Endothelial cell of umbilical vein (primary cell): ENCODE measurements around the gene FAM9B. TPM values are rescaled to one million over a fixed set of nuclear protein-coding genes. Genes with fewer than 3 reads are reported as not detected.

Experiments
- BruUV-seq: library from RNA; stranded (reverse); fragments of 400-500 nt; replicated peaks from 2 replicates; lab custom pipeline; 2021; lab: Mats Ljungman, UMichigan
- CTCF ChIA-PET: fragments of 300-600, 350-600 bp; sonication (Branson Sonifier 250); formaldehyde crosslinking; loops from one replicate; lab custom pipeline; 2021; ENCODE audit warnings: antibody characterized with exemption, inconsistent platforms; lab: Charles Lee
- POLR2A ChIA-PET: fragments of 300-600, 350-600 bp; sonication (Branson Sonifier 250); formaldehyde crosslinking; loops from one replicate; lab custom pipeline; 2021; ENCODE audit warnings: antibody characterized with exemption, inconsistent platforms; lab: Charles Lee
- DNase-seq: peaks from one replicate; pipeline ENCODE4 v3.0.0-alpha.2; 2011; ENCODE audit warnings: low read depth, low spot score
- FAIRE-seq: peaks from 2 replicates; lab custom pipeline; 2011; peaks lifted over from hg19 to GRCh38; lab: Jason Lieb, UNC
- H2AFZ ChIP-seq: 2 replicates; pipeline ENCODE4 v1.6.0; 2012; ENCODE audit warnings: low read depth, low read length, control low read depth, inconsistent platforms
- H3K27ac ChIP-seq: 2 replicates; pipeline ENCODE4 v1.5.1; 2011; ENCODE audit warnings: low read depth, mild to moderate bottlenecking, control low read depth, low read length, moderate library complexity; ENCODE audit not compliant: insufficient read depth
- H3K27me3 ChIP-seq, 2 experiments: 2 replicates each; pipeline versions ENCODE4 v1.6.0 to v1.6.1; 2011; ENCODE audit warnings: low read length in 2 of 2, mixed read lengths in 1 of 2; ENCODE audit not compliant: control insufficient read depth in 2 of 2, insufficient read depth in 2 of 2
- H3K36me3 ChIP-seq, 2 experiments: 2 replicates in 1 of 2; 3 replicates in 1 of 2; pipeline ENCODE4 v1.5.1; 2011; ENCODE audit warnings: low read length in 2 of 2, mild to moderate bottlenecking in 1 of 2, moderate library complexity in 1 of 2; ENCODE audit not compliant: control insufficient read depth in 2 of 2, insufficient read depth in 2 of 2; ENCODE audit errors: extremely low read depth in 1 of 2
- H3K4me1 ChIP-seq: 3 replicates; pipeline ENCODE4 v1.5.1; 2011; ENCODE audit warnings: mild to moderate bottlenecking, low read length; ENCODE audit not compliant: control insufficient read depth, insufficient read depth; ENCODE audit errors: extremely low read depth
- H3K4me2 ChIP-seq: 2 replicates; pipeline ENCODE4 v1.6.1; 2011; ENCODE audit warnings: low read length, control low read depth, mixed read lengths; ENCODE audit not compliant: insufficient read depth
- H3K4me3 ChIP-seq, 3 experiments: fragments of 200-600 bp in 1 of 3; sonication (generic), shearing (Covaris generic) in 1 of 3; replicated peaks in 1 of 3; 2 replicates each; pipeline ENCODE4 v1.5.1; 2011 to 2016; ENCODE audit warnings: control low read depth in 3 of 3, low read length in 3 of 3, mild to moderate bottlenecking in 2 of 3, inconsistent platforms in 1 of 3, low read depth in 1 of 3, moderate library complexity in 1 of 3; ENCODE audit not compliant: insufficient read depth in 1 of 3
- H3K79me2 ChIP-seq: 2 replicates; pipeline ENCODE4 v1.6.0; 2012; ENCODE audit warnings: low read length, inconsistent platforms; ENCODE audit not compliant: control insufficient read depth, insufficient read depth
- H3K9ac ChIP-seq: replicated peaks from 2 replicates; pipeline ENCODE3; 2011; ENCODE audit warnings: low read length, control low read depth; ENCODE audit not compliant: insufficient read depth; ENCODE audit errors: extremely low read depth
- H3K9me1 ChIP-seq: replicated peaks from 3 replicates; pipeline ENCODE4 v1.6.0; 2011; ENCODE audit warnings: mild to moderate bottlenecking, low read length; ENCODE audit not compliant: control insufficient read depth, insufficient read depth; ENCODE audit errors: extremely low read depth
- H3K9me3 ChIP-seq: replicated peaks from 2 replicates; pipeline ENCODE4 v1.5.1; 2012; ENCODE audit warnings: low read length, inconsistent platforms; ENCODE audit not compliant: control insufficient read depth, insufficient read depth
- H4K20me1 ChIP-seq: replicated peaks from 2 replicates; pipeline ENCODE3; 2011; ENCODE audit warnings: mild to moderate bottlenecking, low read length; ENCODE audit not compliant: control insufficient read depth, insufficient read depth; ENCODE audit errors: extremely low read depth
- CTCF ChIP-seq, 2 donors: IDR thresholded peaks; 1 replicate in 1 of 2; 2 replicates in 1 of 2; pipeline ENCODE4 v1.5.1; 2011; ENCODE audit warnings: low read length in 2 of 2, mild to moderate bottlenecking in 2 of 2, moderate library complexity in 2 of 2, control low read depth in 1 of 2, inconsistent platforms in 1 of 2, low read depth in 1 of 2; ENCODE audit not compliant: insufficient read depth in 1 of 2; ENCODE audit errors: extremely low read depth in 1 of 2
- EZH2 ChIP-seq: IDR thresholded peaks from 2 replicates; pipeline ENCODE4 v1.6.1; 2012; ENCODE audit warnings: borderline replicate concordance, low read depth, mild to moderate bottlenecking, moderate library complexity, low read length, inconsistent platforms; ENCODE audit not compliant: severe bottlenecking
- FOS ChIP-seq: IDR thresholded peaks from 2 replicates; pipeline ENCODE4 v1.6.1; 2011; ENCODE audit warnings: mild to moderate bottlenecking, low read length, moderate library complexity, borderline replicate concordance; ENCODE audit not compliant: insufficient read depth
- GATA2 ChIP-seq: IDR thresholded peaks from 2 replicates; pipeline ENCODE4 v1.7.0; 2011; ENCODE audit warnings: low read depth, mild to moderate bottlenecking, moderate library complexity, mixed read lengths, low read length; ENCODE audit not compliant: insufficient read length, insufficient read depth
- JUN ChIP-seq: IDR thresholded peaks from 2 replicates; pipeline ENCODE4 v1.6.1; 2011; ENCODE audit warnings: borderline replicate concordance, low read depth; ENCODE audit not compliant: insufficient read length, insufficient read depth
- MAX ChIP-seq: IDR thresholded peaks from 2 replicates; pipeline ENCODE4 v1.6.1; 2011; ENCODE audit not compliant: insufficient read depth, insufficient read length
- MYC ChIP-seq: IDR thresholded peaks from one replicate; pipeline ENCODE4 v1.6.1; 2011; ENCODE audit warnings: mild to moderate bottlenecking, low read depth, low read length
- POLR2A ChIP-seq: IDR thresholded peaks from 2 replicates; pipeline ENCODE4 v1.6.1; 2012; ENCODE audit warnings: low read depth, mild to moderate bottlenecking, control low read depth, low read length
- POLR2AphosphoS5 ChIP-seq: IDR thresholded peaks from 2 replicates; pipeline ENCODE4 v1.6.1; 2012; ENCODE audit warnings: low read depth, mild to moderate bottlenecking, control low read depth, low read length, moderate library complexity; ENCODE audit not compliant: insufficient read depth
- dilution Hi-C: fragments of 300-500 bp; cut with MboI; formaldehyde crosslinking; loops from one replicate; pipeline ENCODE4 v1.15.0; 2019; ENCODE audit warnings: low sequenced_read_pairs; ENCODE audit not compliant: extremely low pct_ligation_motif_present
- intact Hi-C: fragments of 100-400 bp; cut with micrococcal nuclease; formaldehyde crosslinking; loops from one replicate; pipeline ENCODE4 v1.10.0; 2022
- polyA plus RNA-seq, 4 experiments: library from polyadenylated mRNA; depleted of rRNA in 3 of 4; stranded (reverse) in 3 of 4; unstranded in 1 of 4; fragments of >200 nt; gene quantifications; 2 replicates each; pipeline versions ENCODE4 v1.2.1 to v1.2.3, GENCODE V29; 2011 to 2012; ENCODE audit warnings: missing spikeins in 1 of 4
- total RNA-seq: library from RNA; stranded (reverse); gene quantifications from 2 replicates; pipeline ENCODE4 v1.2.3, GENCODE V29; 2021

The FAM9B gene
- total and polyA plus RNA-seq, 2 donors (not counting 3 experiments of a cell fraction or from before 2014, with no cell fraction given), result not detected

DNA sequence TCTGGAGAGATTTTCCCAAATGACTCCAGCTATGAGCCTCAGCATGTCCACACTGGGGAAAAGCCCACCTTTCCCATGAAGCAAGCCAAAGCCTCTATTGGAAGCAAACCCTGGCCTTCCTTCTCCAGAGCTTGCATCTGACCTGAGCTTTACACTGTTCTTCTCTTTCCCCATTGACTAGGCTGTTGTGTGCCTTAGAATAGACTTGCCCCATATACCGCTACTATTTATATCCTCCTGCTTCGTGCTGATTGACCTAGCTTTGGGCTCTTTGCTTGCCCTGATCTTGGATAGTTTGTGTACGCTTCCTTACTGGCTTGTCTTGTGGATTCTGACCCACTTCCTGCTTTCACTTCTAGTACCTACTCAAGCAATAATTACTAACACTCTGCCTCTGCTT, 30.9 kb downstream of the FAM9B start:
- no peak overlapping the region for H3K4me2 ChIP-seq
- TF ChIP-seq JUN (no peak), MAX (no peak), POLR2A (no peak), MYC (no peak), POLR2AphosphoS5 (no peak), GATA2 (no peak), FOS (no peak)
- dilution Hi-C loops (no loop called here), intact Hi-C loops (no loop called here)
- H3K27me3 ChIP-seq, result no peaks in the 10 kb centered on the region
- no peak overlapping the region for H3K9ac ChIP-seq
- BruUV-seq, result no TSS peak
- POLR2A ChIA-PET, result no interaction called here
- H3K27ac ChIP-seq, result no peak overlapping the region
- no peak for DNase-seq
- no peaks in the 10 kb centered on the region for H3K79me2 ChIP-seq
- H4K20me1 ChIP-seq, result no peaks in the 10 kb centered on the region
- no peaks in the 10 kb centered on the region for H3K9me1 ChIP-seq
- H3K4me3 ChIP-seq, result no peak overlapping the region
- no peaks in the 10 kb centered on the region for H3K4me1 ChIP-seq
- no peaks in the 10 kb centered on the region for H3K36me3 ChIP-seq
- no peak overlapping the region for H2AFZ ChIP-seq
- no peak for FAIRE-seq
- CTCF ChIA-PET, result no interaction called here
- no peaks in the 10 kb centered on the region for H3K9me3 ChIP-seq

DNA sequence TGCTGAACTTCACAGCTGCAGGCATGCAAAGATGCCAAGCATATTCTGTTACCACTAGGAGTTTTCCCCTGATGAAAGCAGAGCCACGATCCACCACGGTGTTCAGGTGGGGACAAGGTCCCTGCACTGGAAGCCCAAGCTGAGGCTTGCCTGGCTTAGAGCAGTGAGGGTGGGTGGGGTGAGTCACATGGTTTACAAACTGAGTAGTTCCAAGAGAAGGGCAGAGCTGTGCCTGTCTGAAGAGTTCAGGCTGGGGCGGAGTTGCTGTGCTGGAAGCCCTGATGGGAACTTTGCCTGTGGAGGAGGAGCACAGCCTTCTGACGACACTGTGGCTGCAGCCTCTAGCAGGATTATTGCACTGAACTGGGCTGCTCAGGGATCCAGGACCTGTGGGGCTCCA, 45.5 kb downstream of the FAM9B start:
- no peak overlapping the region for H3K4me3 ChIP-seq
- H3K79me2 ChIP-seq, result no peaks in the 10 kb centered on the region
- no peak overlapping the region for H3K27ac ChIP-seq
- POLR2A ChIA-PET, result no interaction called here
- FAIRE-seq (no peak), DNase-seq (no peak)
- H3K9me3 ChIP-seq, result no peaks in the 10 kb centered on the region
- intact Hi-C loops, result no loop called here
- H3K4me1 ChIP-seq, result no peaks in the 10 kb centered on the region
- CTCF ChIA-PET, result interaction anchor here (1.1 kb wide), 1 partner anchor 17 kb away, joined by 3 read pairs; no protein-coding TSS in a partner anchor
- BruUV-seq, result no TSS peak
- H4K20me1 ChIP-seq, result no peaks in the 10 kb centered on the region
- H3K4me2 ChIP-seq, result no peak overlapping the region
- TF ChIP-seq POLR2A, result no peak
- TF ChIP-seq MAX, result no peak
- TF ChIP-seq MYC, result no peak
- TF ChIP-seq FOS, result no peak
- no peak for TF ChIP-seq POLR2AphosphoS5
- TF ChIP-seq JUN, result no peak
- no peak for TF ChIP-seq CTCF (IDR thresholded peaks at IDR 0.05; ENCODE audit: extremely low read depth in 1 of 2, insufficient read depth in 1 of 2, low read depth in 1 of 2, low read length in 2 of 2)
- no peak for TF ChIP-seq GATA2
- no peak for TF ChIP-seq EZH2
- no peaks in the 10 kb centered on the region for H3K27me3 ChIP-seq
- no peaks in the 10 kb centered on the region for H3K36me3 ChIP-seq
- no peak overlapping the region for H2AFZ ChIP-seq
- dilution Hi-C loops, result no loop called here
- H3K9ac ChIP-seq, result no peak overlapping the region
- H3K9me1 ChIP-seq, result no peaks in the 10 kb centered on the region
